Natural killer cell (primary cell): Measurements from ENCODE around the gene KIF3C. TPM values are rescaled to one million over a fixed set of nuclear protein-coding genes. Genes with fewer than 3 reads are reported as not detected.

Experiments used
- ATAC-seq, 3 donors: fragments of 150-1000 bp in 2 of 3; fragments of 200-7000 bp in 1 of 3; cut with Tn5 transposase; 1 replicate in 1 of 3; 2 replicates in 2 of 3; pipeline ENCODE4 v1.10.0; 2021; ENCODE audit warnings: mild to moderate bottlenecking in 2 of 3, moderate library complexity in 2 of 3
- DNase-seq, 2 donors: peaks; one replicate each; pipeline versions ENCODE4 v3.0.0 to v3.0.0-alpha.2; 2013 to 2021; ENCODE audit warnings: mixed read lengths in 1 of 2
- H3K27ac ChIP-seq: one replicate; pipeline ENCODE4 v1.5.1; 2013; ENCODE audit warnings: mild to moderate bottlenecking, low read length
- H3K27me3 ChIP-seq: one replicate; pipeline ENCODE4 v1.6.1; 2013; ENCODE audit warnings: low read length; ENCODE audit not compliant: control insufficient read depth, insufficient read depth
- H3K36me3 ChIP-seq: one replicate; pipeline ENCODE4 v1.6.1; 2013; ENCODE audit warnings: low read length; ENCODE audit not compliant: control insufficient read depth, insufficient read depth
- H3K4me1 ChIP-seq: one replicate; pipeline ENCODE4 v1.6.1; 2013; ENCODE audit warnings: low read length; ENCODE audit not compliant: control insufficient read depth, insufficient read depth
- H3K4me3 ChIP-seq: one replicate; pipeline ENCODE4 v1.5.1; 2013; ENCODE audit warnings: low read length
- H3K9me3 ChIP-seq: one replicate; pipeline ENCODE4 v1.6.1; 2013; ENCODE audit warnings: low read length; ENCODE audit not compliant: control insufficient read depth, insufficient read depth
- H3K27ac Mint-ChIP-seq, 2 donors: one replicate each; pipeline ENCODE4 v1.8.0; 2022; ENCODE audit warnings: mild to moderate bottlenecking in 2 of 2, mixed read lengths in 2 of 2, moderate library complexity in 1 of 2
- H3K27me3 Mint-ChIP-seq, 2 donors: one replicate each; pipeline ENCODE4 v1.8.0; 2022; ENCODE audit warnings: low read depth in 2 of 2, mixed read lengths in 2 of 2
- H3K36me3 Mint-ChIP-seq: one replicate; pipeline ENCODE4 v1.8.0; 2022; ENCODE audit warnings: mixed read lengths
- H3K4me1 Mint-ChIP-seq, 2 donors: one replicate each; pipeline ENCODE4 v1.8.0; 2022; ENCODE audit warnings: mixed read lengths in 2 of 2
- H3K4me3 Mint-ChIP-seq: one replicate; pipeline ENCODE4 v1.8.0; 2022; ENCODE audit warnings: mild to moderate bottlenecking, moderate library complexity, mixed read lengths
- H3K9me3 Mint-ChIP-seq, 2 donors: one replicate each; pipeline ENCODE4 v1.8.0; 2022; ENCODE audit warnings: mixed read lengths in 2 of 2
- CTCF ChIP-seq: fragments of 200-600 bp; IDR thresholded peaks from one replicate; pipeline ENCODE4 v1.8.0; 2022; ENCODE audit warnings: antibody characterized with exemption
- WGBS: methylation state at CpG from one replicate; pipeline ENCODE4 v1.1.7; 2013; ENCODE audit warnings: missing lambda C conversion rate; ENCODE audit not compliant: insufficient coverage; 5-methylcytosine and 5-hydroxymethylcytosine counted together
- intact Hi-C: fragments of 100-400 bp; cut with micrococcal nuclease; formaldehyde crosslinking; loops from one replicate; pipeline ENCODE4 v1.14.2; 2022
- total RNA-seq, 4 donors: library from RNA; stranded (reverse); fragments of 120-200 nt in 1 of 4; gene quantifications; one replicate each; pipeline versions ENCODE4 v1.2.3 to v1.2.4, GENCODE V29; 2013 to 2022

KIF3C gene
- total RNA-seq, 3 donors from 2014 or later (not counting 1 experiment from before 2014, with no cell fraction given) = 4.4 to 6.8 (median 5.1) TPM

GRCh38 chr2:25929789-25930473 lies 52.4 kb downstream of the KIF3C start:
- H3K4me3 ChIP-seq = no peak overlapping the region
- no peak for TF ChIP-seq CTCF
- WGBS = 87% methylated on average over 13 of the region's 14 CpGs
- H3K27me3 ChIP-seq = no peaks in the 10 kb centered on the region
- no peak for DNase-seq
- H3K27ac ChIP-seq = no peak overlapping the region
- Mint-ChIP-seq H3K27me3 (no peaks in the 10 kb centered on the region), H3K36me3 (no peaks in the 10 kb centered on the region), H3K27ac (no peak overlapping the region), H3K4me1 (no peaks in the 10 kb centered on the region), H3K9me3 (no peaks in the 10 kb centered on the region), H3K4me3 (no peak overlapping the region)
- ATAC-seq = no peak
- no peaks in the 10 kb centered on the region for H3K36me3 ChIP-seq
- intact Hi-C loops = no loop called here
- no peaks in the 10 kb centered on the region for H3K4me1 ChIP-seq
- no peaks in the 10 kb centered on the region for H3K9me3 ChIP-seq

- H3K36me3 ChIP-seq = no peaks in the 10 kb centered on the region
- no peak overlapping the region for H3K27ac Mint-ChIP-seq
- no peak overlapping the region for H3K4me3 Mint-ChIP-seq
- no peak overlapping the region for H3K27ac ChIP-seq
- no peaks in the 10 kb centered on the region for H3K9me3 Mint-ChIP-seq
- no peaks in the 10 kb centered on the region for H3K4me1 Mint-ChIP-seq
- H3K27me3 ChIP-seq = no peaks in the 10 kb centered on the region
- TF ChIP-seq CTCF = no peak
- H3K4me3 ChIP-seq = no peak overlapping the region
- WGBS = 96% methylated on average over 18 of the region's 18 CpGs
- ATAC-seq (no peak), DNase-seq (no peak)
- H3K9me3 ChIP-seq = no peaks in the 10 kb centered on the region
- H3K36me3 Mint-ChIP-seq = no peaks in the 10 kb centered on the region
- no peaks in the 10 kb centered on the region for H3K27me3 Mint-ChIP-seq
- intact Hi-C loops = no loop called here
- no peaks in the 10 kb centered on the region for H3K4me1 ChIP-seq
These were observed 53.6 kb downstream of the KIF3C start for GRCh38 chr2:25928668-25929067.

GRCh38 chr2:25926984-25927756 lies 55.1 kb downstream of the KIF3C start:
- no peak for TF ChIP-seq CTCF
- no peaks in the 10 kb centered on the region for H3K9me3 ChIP-seq
- Mint-ChIP-seq H3K36me3 (no peaks in the 10 kb centered on the region), H3K27ac (no peak overlapping the region), H3K27me3 (no peaks in the 10 kb centered on the region), H3K4me3 (no peak overlapping the region), H3K9me3 (no peaks in the 10 kb centered on the region), H3K4me1 (no peaks in the 10 kb centered on the region)
- ATAC-seq (no peak), DNase-seq (no peak)
- intact Hi-C loops = no loop called here
- H3K27me3 ChIP-seq = no peaks in the 10 kb centered on the region
- no peaks in the 10 kb centered on the region for H3K4me1 ChIP-seq
- H3K36me3 ChIP-seq = no peaks in the 10 kb centered on the region
- H3K4me3 ChIP-seq = no peak overlapping the region
- H3K27ac ChIP-seq = no peak overlapping the region
- 71% methylated on average over 15 of the region's 18 CpGs for WGBS
